Esophagus squamous epithelium (tissue), 5 donors: ENCODE measurements around the gene ILF3. TPM values are rescaled to one million over a fixed set of nuclear protein-coding genes. Genes with fewer than 3 reads are reported as not detected.

Experiments
- DNase-seq: peaks from one replicate; lab custom pipeline; 2025; lab: John Stamatoyannopoulos, UW
- H3K27ac ChIP-seq, 4 donors: fragments of 200-600 bp; sonication (generic); one replicate each; pipeline ENCODE4 v1.5.1; 2016 to 2019; ENCODE audit warnings: mild to moderate bottlenecking in 1 of 4
- H3K27me3 ChIP-seq, 4 donors: fragments of 200-600 bp; sonication (generic); 1 replicate in 3 of 4; 2 replicates in 1 of 4; pipeline versions ENCODE4 v1.5.1 to v1.6.0; 2017 to 2021; ENCODE audit warnings: antibody characterized with exemption in 1 of 4
- H3K36me3 ChIP-seq, 3 donors: fragments of 200-600 bp; sonication (generic); one replicate each; pipeline ENCODE4 v1.5.1; 2016 to 2019
- H3K4me1 ChIP-seq, 3 donors: fragments of 200-600 bp; sonication (generic); one replicate each; pipeline ENCODE4 v1.5.1; 2017 to 2019
- H3K4me3 ChIP-seq, 4 donors: fragments of 200-600 bp; sonication (generic); 1 replicate in 3 of 4; 2 replicates in 1 of 4; pipeline ENCODE4 v1.5.1; 2016 to 2019; ENCODE audit warnings: mild to moderate bottlenecking in 2 of 4, moderate library complexity in 1 of 4
- H3K9me3 ChIP-seq, 3 donors: fragments of 200-600 bp; sonication (generic); one replicate each; pipeline ENCODE4 v1.5.1; 2016 to 2019
- POLR2A ChIP-seq, 4 donors: fragments of 450-650 bp; IDR thresholded peaks; one replicate each; pipeline ENCODE4 v1.6.1; 2017; ENCODE audit warnings: antibody characterized with exemption in 4 of 4, mild to moderate bottlenecking in 4 of 4, moderate library complexity in 3 of 4
- WGBS, 2 donors: methylation state at CpG; one replicate each; pipeline ENCODE4 v1.1.5; 2018; 5-methylcytosine and 5-hydroxymethylcytosine counted together
- intact Hi-C: fragments of 100-400 bp; cut with DNase I; formaldehyde crosslinking; loops from one replicate; pipeline ENCODE4 v1.15.0; 2022
- total RNA-seq, 4 donors: library from RNA; depleted of rRNA; stranded (reverse); fragments of >200 nt; gene quantifications; one replicate each; pipeline ENCODE4 v1.1.0, GENCODE V29; 2016
- TF ChIP-seq, protein P1 (sequence below), 6 experiments: fragments of 450-650 bp in 4 of 6; fragments of 200-600 bp in 2 of 6; sonication (generic) in 2 of 6; IDR thresholded peaks; one replicate each; pipeline ENCODE4 v1.5.1; 2016 to 2019; ENCODE audit warnings: antibody characterized with exemption in 6 of 6, mild to moderate bottlenecking in 4 of 6, moderate library complexity in 4 of 6
- donor health status: DM: yes; HTN: yes; CAD: no.

The ILF3 gene
- total RNA-seq, 4 donors from 2014 or later, result 68.7 to 123 (median 98.3) TPM

DNA sequence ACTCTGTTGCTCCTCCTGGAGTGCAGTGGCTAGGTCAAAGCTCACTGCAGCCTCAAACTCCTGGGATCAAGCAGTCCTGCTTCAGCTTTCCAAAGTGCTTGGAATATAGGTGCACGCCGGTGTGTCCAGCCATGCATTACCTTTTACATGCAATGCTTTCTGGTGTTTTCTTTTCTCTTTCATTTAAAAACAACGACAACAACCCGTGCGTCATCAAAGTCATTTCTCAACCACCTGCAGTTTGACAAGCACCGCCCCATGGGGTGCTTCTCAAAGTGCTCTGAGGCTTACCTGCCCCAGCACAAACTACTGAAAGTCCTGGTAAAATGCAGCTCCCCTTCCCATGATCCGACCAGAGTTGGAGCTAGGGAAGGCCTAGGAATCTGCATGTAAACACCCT lies 54.1 kb downstream of the ILF3 start:
- 75 to 96% methylated on average over 5 to 7 of the region's 7 CpGs for WGBS, 2 donors
- Histone ChIP-seq H3K27me3 (no peaks in the 10 kb centered on the region), H3K36me3 (peaks cover 0 to 68% (median 7%) of the 10 kb centered on the region in 3 donors), H3K27ac (no peak overlapping the region), H3K9me3 (no peaks in the 10 kb centered on the region), H3K4me1 (peaks cover 0 to 12% (median 0%) of the 10 kb centered on the region in 3 donors), H3K4me3 (no peak overlapping the region)
- no peak for DNase-seq
- TF ChIP-seq, protein P1, sequence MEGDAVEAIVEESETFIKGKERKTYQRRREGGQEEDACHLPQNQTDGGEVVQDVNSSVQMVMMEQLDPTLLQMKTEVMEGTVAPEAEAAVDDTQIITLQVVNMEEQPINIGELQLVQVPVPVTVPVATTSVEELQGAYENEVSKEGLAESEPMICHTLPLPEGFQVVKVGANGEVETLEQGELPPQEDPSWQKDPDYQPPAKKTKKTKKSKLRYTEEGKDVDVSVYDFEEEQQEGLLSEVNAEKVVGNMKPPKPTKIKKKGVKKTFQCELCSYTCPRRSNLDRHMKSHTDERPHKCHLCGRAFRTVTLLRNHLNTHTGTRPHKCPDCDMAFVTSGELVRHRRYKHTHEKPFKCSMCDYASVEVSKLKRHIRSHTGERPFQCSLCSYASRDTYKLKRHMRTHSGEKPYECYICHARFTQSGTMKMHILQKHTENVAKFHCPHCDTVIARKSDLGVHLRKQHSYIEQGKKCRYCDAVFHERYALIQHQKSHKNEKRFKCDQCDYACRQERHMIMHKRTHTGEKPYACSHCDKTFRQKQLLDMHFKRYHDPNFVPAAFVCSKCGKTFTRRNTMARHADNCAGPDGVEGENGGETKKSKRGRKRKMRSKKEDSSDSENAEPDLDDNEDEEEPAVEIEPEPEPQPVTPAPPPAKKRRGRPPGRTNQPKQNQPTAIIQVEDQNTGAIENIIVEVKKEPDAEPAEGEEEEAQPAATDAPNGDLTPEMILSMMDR (IDR thresholded peaks at IDR 0.05), result no peak
- no peak for TF ChIP-seq POLR2A (IDR thresholded peaks at IDR 0.05)
- intact Hi-C loops, result no loop called here

- no peak overlapping the region for H3K4me3 ChIP-seq
- no peaks in the 10 kb centered on the region for H3K9me3 ChIP-seq
- H3K27ac ChIP-seq, result no peak overlapping the region
- no peak for DNase-seq
- no peak for TF ChIP-seq POLR2A (IDR thresholded peaks at IDR 0.05)
- TF ChIP-seq, protein P1 (IDR thresholded peaks at IDR 0.05), result no peak
- H3K4me1 ChIP-seq, result peaks cover 2 to 5% (median 4%) of the 10 kb centered on the region in 3 donors
- no peaks in the 10 kb centered on the region for H3K27me3 ChIP-seq
- intact Hi-C loops, result loop anchor here (10.0 kb wide), 1 partner anchor 93 kb away; no protein-coding TSS in a partner anchor
- peaks cover 0 to 70% (median 7%) of the 10 kb centered on the region in 3 donors for H3K36me3 ChIP-seq
- WGBS, 2 donors, result 89 to 97% methylated on average over 7 of the region's 14 CpGs
These were observed 57.9 kb downstream of the ILF3 start for GRCh38 chr19:10712045-10712444.

GRCh38 chr19:10712754-10713153 lies 58.6 kb downstream of the ILF3 start:
- DNase-seq, result no peak
- no peak for TF ChIP-seq POLR2A (IDR thresholded peaks at IDR 0.05)
- TF ChIP-seq, protein P1 (IDR thresholded peaks at IDR 0.05), result no peak
- H3K9me3 ChIP-seq, result no peaks in the 10 kb centered on the region
- H3K27ac ChIP-seq, result no peak overlapping the region
- H3K27me3 ChIP-seq, result no peaks in the 10 kb centered on the region
- peaks cover 4 to 6% (median 4%) of the 10 kb centered on the region in 3 donors for H3K4me1 ChIP-seq
- peaks cover 0 to 63% (median 7%) of the 10 kb centered on the region in 3 donors for H3K36me3 ChIP-seq
- WGBS, 2 donors, result 70 to 88% methylated on average over 8 to 14 of the region's 23 CpGs
- intact Hi-C loops, result loop anchor here (10.0 kb wide), 1 partner anchor 92 kb away; no protein-coding TSS in a partner anchor
- no peak overlapping the region for H3K4me3 ChIP-seq

DNA sequence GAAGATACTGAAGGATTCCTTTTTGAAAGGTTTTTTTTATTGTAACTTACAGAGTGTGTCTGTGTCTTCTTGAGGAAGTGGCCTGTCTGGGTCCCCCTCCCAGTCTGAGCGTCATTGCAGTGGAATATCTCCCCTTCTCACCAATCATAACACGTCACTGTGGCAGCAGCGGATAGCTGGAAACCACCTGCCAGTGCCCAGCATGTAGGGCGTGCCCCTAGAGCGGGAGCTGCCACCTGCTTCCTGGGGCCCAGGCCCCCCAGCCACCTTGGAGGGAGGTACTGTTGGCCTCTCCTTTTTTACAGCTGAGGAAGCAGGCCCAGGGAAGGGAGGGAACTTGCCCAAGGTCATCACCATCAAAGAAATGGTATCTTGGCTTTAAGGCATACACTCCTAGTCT lies 59.2 kb downstream of the ILF3 start:
- 88 to 94% methylated on average over 3 to 5 of the region's 5 CpGs for whole genome bisulfite sequencing, 2 donors
- DNase-seq, result no peak
- H3K27me3 ChIP-seq, result no peaks in the 10 kb centered on the region
- TF ChIP-seq, protein P1 (IDR thresholded peaks at IDR 0.05), result no peak
- TF ChIP-seq POLR2A (IDR thresholded peaks at IDR 0.05), result no peak
- H3K27ac ChIP-seq, result no peak overlapping the region
- intact Hi-C loops, result loop anchor here (10.0 kb wide), 1 partner anchor 91 kb away; no protein-coding TSS in a partner anchor
- H3K4me3 ChIP-seq, result no peak overlapping the region
- H3K36me3 ChIP-seq, result peaks cover 0 to 57% (median 7%) of the 10 kb centered on the region in 3 donors
- no peaks in the 10 kb centered on the region for H3K9me3 ChIP-seq
- peaks cover 4 to 6% (median 4%) of the 10 kb centered on the region in 3 donors for H3K4me1 ChIP-seq

DNA sequence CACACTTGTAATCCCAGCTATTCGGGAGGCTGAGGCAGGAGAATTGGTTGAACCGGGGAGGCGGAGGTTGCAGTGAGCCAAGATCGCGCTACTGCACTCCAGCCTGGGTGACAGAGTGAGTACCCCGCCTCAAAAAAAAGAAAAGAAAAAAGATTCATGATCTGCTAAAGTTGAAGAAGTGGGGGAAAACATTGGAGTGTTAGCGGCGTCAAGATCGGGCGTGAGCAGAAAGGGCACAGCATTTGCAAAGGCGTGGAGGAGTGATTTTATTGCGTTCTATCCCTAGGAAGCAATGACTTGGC lies 62.9 kb downstream of the ILF3 start:
- no peaks in the 10 kb centered on the region for H3K9me3 ChIP-seq
- peak overlapping the region in 3 of 4 donors; percentile 22 to 53 (median 25) for H3K4me3 ChIP-seq
- H3K27ac ChIP-seq, result peak overlapping the region in 3 of 4 donors; percentile 48 to 55 (median 49)
- peaks cover 23 to 40% (median 28%) of the 10 kb centered on the region in 3 donors for H3K4me1 ChIP-seq
- TF ChIP-seq POLR2A (IDR thresholded peaks at IDR 0.05), result no peak
- TF ChIP-seq, protein P1 (IDR thresholded peaks at IDR 0.05), result no peak
- WGBS, 2 donors, result 19 to 29% methylated on average over 12 of the region's 12 CpGs
- intact Hi-C loops, result loop anchor here (5.0 to 10.0 kb wide), 2 partner anchors 88 to 145 kb away; no protein-coding TSS in a partner anchor
- H3K27me3 ChIP-seq, result no peaks in the 10 kb centered on the region
- no peak for DNase-seq
- H3K36me3 ChIP-seq, result peaks cover 0 to 36% (median 7%) of the 10 kb centered on the region in 3 donors
